Fibroblast of lung (primary cell): ENCODE results near the gene ZSWIM1. TPM values are rescaled to one million over a fixed set of nuclear protein-coding genes. Genes with fewer than 3 reads are reported as not detected.

ENCODE experiments used
- DNase-seq, 2 donors: peaks; one replicate each; pipeline versions ENCODE4 v3.0.0 to v3.0.0-alpha.2; 2010; ENCODE audit warnings: low read depth in 2 of 2
- H2AFZ ChIP-seq: 2 replicates; pipeline ENCODE4 v1.5.1; 2012; ENCODE audit warnings: low read length, control low read depth, inconsistent platforms
- H3K27ac ChIP-seq: 2 replicates; pipeline ENCODE4 v1.5.1; 2011; ENCODE audit warnings: low read length, control low read depth; ENCODE audit not compliant: insufficient read depth
- H3K27me3 ChIP-seq: 2 replicates; pipeline ENCODE4 v1.5.1; 2011; ENCODE audit warnings: mild to moderate bottlenecking, low read length; ENCODE audit not compliant: control insufficient read depth, insufficient read depth
- H3K36me3 ChIP-seq: 2 replicates; pipeline ENCODE4 v1.5.1; 2011; ENCODE audit warnings: low read length; ENCODE audit not compliant: control insufficient read depth, insufficient read depth
- H3K4me1 ChIP-seq: 2 replicates; pipeline ENCODE4 v1.5.1; 2011; ENCODE audit warnings: low read length; ENCODE audit not compliant: control insufficient read depth, insufficient read depth; ENCODE audit errors: extremely low read depth
- H3K4me2 ChIP-seq: 2 replicates; pipeline ENCODE4 v1.5.1; 2011; ENCODE audit warnings: low read length, control low read depth; ENCODE audit not compliant: insufficient read depth; ENCODE audit errors: extremely low read depth
- H3K4me3 ChIP-seq, 4 experiments: fragments of 200-600 bp in 1 of 4; sonication (generic) in 1 of 4; replicated peaks in 1 of 4; 2 replicates each; pipeline ENCODE4 v1.5.1; 2011 to 2016; ENCODE audit warnings: low read length in 4 of 4, low read depth in 3 of 4, mild to moderate bottlenecking in 3 of 4, control low read depth in 2 of 4, inconsistent platforms in 1 of 4, mixed read lengths in 1 of 4; ENCODE audit not compliant: insufficient read depth in 1 of 4; ENCODE audit errors: control extremely low read depth in 1 of 4
- H3K79me2 ChIP-seq: 2 replicates; pipeline ENCODE4 v1.5.1; 2012; ENCODE audit warnings: mild to moderate bottlenecking, low read length, inconsistent platforms; ENCODE audit not compliant: control insufficient read depth, insufficient read depth
- H3K9ac ChIP-seq: 2 replicates; pipeline ENCODE4 v1.5.1; 2011; ENCODE audit warnings: mild to moderate bottlenecking, low read length, control low read depth; ENCODE audit not compliant: insufficient read depth
- H3K9me3 ChIP-seq: 2 replicates; pipeline ENCODE4 v1.5.1; 2012; ENCODE audit warnings: low read depth, low read length; ENCODE audit not compliant: control insufficient read depth, insufficient read depth
- H4K20me1 ChIP-seq: 2 replicates; pipeline ENCODE4 v1.5.1; 2011; ENCODE audit warnings: low read length; ENCODE audit not compliant: control insufficient read depth, insufficient read depth; ENCODE audit errors: extremely low read depth
- EZH2 ChIP-seq: IDR thresholded peaks from 2 replicates; pipeline ENCODE4 v1.5.1; 2012; ENCODE audit warnings: low read length, control low read depth, mild to moderate bottlenecking; ENCODE audit errors: missing control alignments
- polyA plus RNA-seq, 2 donors: library from polyadenylated mRNA; depleted of rRNA in 1 of 2; stranded (reverse) in 1 of 2; unstranded in 1 of 2; fragments of >200 nt; gene quantifications; 2 replicates each; pipeline ENCODE4 v1.2.1, GENCODE V29; 2011 to 2012; ENCODE audit warnings: missing spikeins in 1 of 2
- total RNA-seq: library from RNA; depleted of rRNA; stranded (reverse); fragments of >200 nt; gene quantifications from 2 replicates; pipeline ENCODE4 v1.2.1, GENCODE V29; 2014
- TF ChIP-seq, protein P1 (sequence below), 2 donors: IDR thresholded peaks in 1 of 2; conservative IDR thresholded peaks in 1 of 2; 1 replicate in 1 of 2; 2 replicates in 1 of 2; pipeline ENCODE4 v1.5.1; 2011 to 2012; ENCODE audit warnings: low read length in 2 of 2, control low read depth in 1 of 2, inconsistent platforms in 1 of 2, low read depth in 1 of 2, mild to moderate bottlenecking in 1 of 2

The ZSWIM1 gene
- total and polyA plus RNA-seq, 2 donors (not counting 1 experiment from before 2014, with no cell fraction given), result 3.4 to 4.5 TPM

DNA sequence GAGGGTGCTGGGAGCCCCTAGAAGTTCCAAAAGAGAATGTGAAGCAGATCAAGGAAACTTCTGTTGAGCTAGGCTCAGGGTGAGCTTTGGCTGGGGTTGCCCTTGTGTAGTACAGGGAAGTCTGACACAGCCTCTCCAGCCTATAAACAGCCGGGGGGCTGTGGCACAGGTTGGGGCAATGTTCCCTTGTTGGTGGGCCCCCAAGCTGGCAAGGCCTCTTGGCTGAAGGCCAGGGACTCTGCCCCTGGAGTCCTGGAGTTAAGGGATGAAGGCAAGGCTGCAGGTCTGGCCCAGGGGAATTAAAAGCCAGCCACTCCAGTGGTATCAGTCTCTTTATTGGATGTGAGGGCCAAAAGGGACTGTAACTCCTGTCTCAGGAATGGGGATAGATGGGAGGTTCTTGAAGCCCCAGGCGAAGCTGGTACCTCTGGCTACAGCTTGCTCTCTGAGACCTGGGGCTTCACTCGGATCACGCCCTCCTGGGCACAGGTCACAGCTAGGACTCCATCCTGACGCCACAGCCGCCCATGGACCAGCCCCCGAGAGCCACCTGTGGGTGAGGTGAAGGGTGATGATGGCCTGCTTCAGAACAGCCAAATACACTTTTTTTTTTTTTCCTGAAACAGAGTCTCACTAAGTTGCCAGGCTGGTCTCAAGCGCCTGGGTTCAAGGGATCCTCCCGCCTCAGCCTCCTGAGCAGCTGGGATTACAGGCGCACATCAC lies 39.5 kb upstream of the ZSWIM1 start:
- H3K27ac ChIP-seq, result peak overlapping the region; percentile 3
- TF ChIP-seq EZH2, result no peak
- TF ChIP-seq, protein P1, sequence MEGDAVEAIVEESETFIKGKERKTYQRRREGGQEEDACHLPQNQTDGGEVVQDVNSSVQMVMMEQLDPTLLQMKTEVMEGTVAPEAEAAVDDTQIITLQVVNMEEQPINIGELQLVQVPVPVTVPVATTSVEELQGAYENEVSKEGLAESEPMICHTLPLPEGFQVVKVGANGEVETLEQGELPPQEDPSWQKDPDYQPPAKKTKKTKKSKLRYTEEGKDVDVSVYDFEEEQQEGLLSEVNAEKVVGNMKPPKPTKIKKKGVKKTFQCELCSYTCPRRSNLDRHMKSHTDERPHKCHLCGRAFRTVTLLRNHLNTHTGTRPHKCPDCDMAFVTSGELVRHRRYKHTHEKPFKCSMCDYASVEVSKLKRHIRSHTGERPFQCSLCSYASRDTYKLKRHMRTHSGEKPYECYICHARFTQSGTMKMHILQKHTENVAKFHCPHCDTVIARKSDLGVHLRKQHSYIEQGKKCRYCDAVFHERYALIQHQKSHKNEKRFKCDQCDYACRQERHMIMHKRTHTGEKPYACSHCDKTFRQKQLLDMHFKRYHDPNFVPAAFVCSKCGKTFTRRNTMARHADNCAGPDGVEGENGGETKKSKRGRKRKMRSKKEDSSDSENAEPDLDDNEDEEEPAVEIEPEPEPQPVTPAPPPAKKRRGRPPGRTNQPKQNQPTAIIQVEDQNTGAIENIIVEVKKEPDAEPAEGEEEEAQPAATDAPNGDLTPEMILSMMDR (conservative IDR thresholded peaks at IDR 0.05 in 1 of 2, IDR thresholded peaks at IDR 0.05 in 1 of 2; ENCODE audit: low read depth in 1 of 2, low read length in 2 of 2), result no peak
- peaks cover 2% of the 10 kb centered on the region for H3K4me1 ChIP-seq
- DNase-seq, result no peak
- no peak overlapping the region for H3K4me3 ChIP-seq
- H3K79me2 ChIP-seq, result peaks cover 1% of the 10 kb centered on the region
- H2AFZ ChIP-seq, result no peak overlapping the region
- H3K4me2 ChIP-seq, result no peak overlapping the region
- H3K9ac ChIP-seq, result no peak overlapping the region
- H4K20me1 ChIP-seq, result no peaks in the 10 kb centered on the region
- H3K27me3 ChIP-seq, result no peaks in the 10 kb centered on the region
- peaks cover 24% of the 10 kb centered on the region for H3K36me3 ChIP-seq
- H3K9me3 ChIP-seq, result no peaks in the 10 kb centered on the region

GRCh38 chr20:45842169-45842812 lies 38.7 kb upstream of the ZSWIM1 start:
- peak overlapping the region; percentile 7 for H3K27ac ChIP-seq
- H3K36me3 ChIP-seq, result peaks cover 24% of the 10 kb centered on the region

DNA sequence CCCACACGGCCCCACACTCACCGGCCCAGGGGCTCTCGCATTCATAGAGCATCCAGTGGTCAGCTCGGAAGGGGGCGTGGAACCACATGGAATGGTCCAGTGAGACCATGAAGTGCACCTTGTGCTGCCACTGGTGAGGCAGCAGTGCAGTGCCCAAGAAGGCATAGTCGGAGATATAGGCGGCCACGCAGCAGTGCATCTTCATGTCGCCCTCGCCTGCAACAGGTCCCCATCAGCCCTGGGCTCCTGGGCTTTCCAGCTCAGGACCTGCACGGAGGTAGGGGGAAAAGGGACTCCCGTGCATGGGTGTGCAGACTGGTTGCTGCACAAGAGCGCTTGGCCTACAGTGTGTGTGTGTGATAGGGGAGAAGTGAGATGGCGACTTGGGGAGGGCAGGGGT lies 37.5 kb upstream of the ZSWIM1 start:
- H3K27ac ChIP-seq, result no peak overlapping the region
- H3K36me3 ChIP-seq, result peaks cover 26% of the 10 kb centered on the region
- no peak overlapping the region for H3K9ac ChIP-seq
- H3K27me3 ChIP-seq, result no peaks in the 10 kb centered on the region
- no peaks in the 10 kb centered on the region for H3K4me1 ChIP-seq
- no peak overlapping the region for H3K4me2 ChIP-seq
- no peaks in the 10 kb centered on the region for H4K20me1 ChIP-seq
- H3K79me2 ChIP-seq, result no peaks in the 10 kb centered on the region
- TF ChIP-seq, protein P1 (conservative IDR thresholded peaks at IDR 0.05 in 1 of 2, IDR thresholded peaks at IDR 0.05 in 1 of 2; ENCODE audit: low read depth in 1 of 2, low read length in 2 of 2), result no peak
- no peak for TF ChIP-seq EZH2
- H3K9me3 ChIP-seq, result no peaks in the 10 kb centered on the region
- no peak overlapping the region for H3K4me3 ChIP-seq
- no peak for DNase-seq
- H2AFZ ChIP-seq, result no peak overlapping the region

More at GRCh38 chr20:45842169-45842812, 38.7 kb upstream of the ZSWIM1 start:
- Histone ChIP-seq H3K4me1 (no peaks in the 10 kb centered on the region), H3K4me2 (no peak overlapping the region), H3K27me3 (no peaks in the 10 kb centered on the region), H2AFZ (no peak overlapping the region), H4K20me1 (no peaks in the 10 kb centered on the region), H3K9me3 (no peaks in the 10 kb centered on the region), H3K79me2 (no peaks in the 10 kb centered on the region), H3K4me3 (no peak overlapping the region), H3K9ac (no peak overlapping the region)
- TF ChIP-seq EZH2, result no peak
- TF ChIP-seq, protein P1 (conservative IDR thresholded peaks at IDR 0.05 in 1 of 2, IDR thresholded peaks at IDR 0.05 in 1 of 2; ENCODE audit: low read depth in 1 of 2, low read length in 2 of 2), result no peak
- DNase-seq, result peak; percentile 12 to 69
